ENCODE data around the gene FBXW11. TPM values are rescaled to one million over a fixed set of nuclear protein-coding genes. Genes with fewer than 3 reads are reported as not detected.

FBXW11 gene
- total RNA-seq, 1 experiment from 2014 or later = 85.3 TPM

DNA sequence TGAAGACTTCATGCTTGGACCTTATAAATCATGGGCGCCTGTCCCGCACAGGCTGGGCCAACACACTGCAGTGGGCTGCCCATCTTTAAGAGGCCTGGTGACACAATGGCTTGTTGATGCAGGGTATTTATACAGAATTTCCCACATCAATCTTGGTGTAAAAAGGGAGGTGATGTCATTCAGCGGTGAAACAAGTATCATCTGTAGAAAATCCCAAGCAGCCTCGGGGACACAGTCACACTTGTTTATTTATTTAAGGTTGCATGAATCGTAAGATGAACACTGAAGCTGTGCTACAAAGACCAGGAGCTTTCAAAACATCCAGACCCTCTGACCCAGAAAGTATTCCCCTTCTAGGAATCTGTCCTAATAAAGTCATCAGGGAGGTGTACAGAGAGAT is 180.3 kb downstream of the FBXW11 start:
- Histone ChIP-seq H2BK5ac (ENCODE audit: insufficient read length, low read length) (no peak overlapping the region), H3K9ac (ENCODE audit: extremely low read depth, insufficient read length, low read length) (no peak overlapping the region), H3K27me3 (ENCODE audit: insufficient read depth, low read length) (no peaks in the 10 kb centered on the region), H4K91ac (ENCODE audit: insufficient read length, low read depth, low read length) (no peak overlapping the region), H3T11ph (ENCODE audit: low read length) (no peak overlapping the region), H2BK120ac (ENCODE audit: low read depth, low read length, poor library complexity, severe bottlenecking) (no peak overlapping the region), H3K56ac (ENCODE audit: insufficient read length, low read depth, low read length) (no peak overlapping the region), H3K4me1 (ENCODE audit: insufficient read depth, low read length) (no peaks in the 10 kb centered on the region), H3K23me2 (ENCODE audit: insufficient read length, low read depth, low read length, poor library complexity, severe bottlenecking) (no peaks in the 10 kb centered on the region), H4K20me1 (ENCODE audit: control insufficient read depth, insufficient read depth, insufficient read length) (no peaks in the 10 kb centered on the region), H3K9me3 (ENCODE audit: control insufficient read depth, low read depth, low read length) (no peaks in the 10 kb centered on the region), H3K14ac (ENCODE audit: insufficient read depth, low read length) (no peak overlapping the region), H3K18ac (ENCODE audit: insufficient read length, low read depth, low read length) (no peak overlapping the region), H2BK15ac (ENCODE audit: low read depth, low read length) (no peak overlapping the region), H3K79me1 (ENCODE audit: insufficient read depth, low read depth, low read length, poor library complexity, severe bottlenecking) (no peaks in the 10 kb centered on the region), H2AK5ac (ENCODE audit: insufficient read length, low read length) (no peak overlapping the region), H3K27ac (ENCODE audit: insufficient read length, low read depth, low read length) (no peak overlapping the region), H2BK20ac (ENCODE audit: low read depth, low read length, poor library complexity, severe bottlenecking) (no peak overlapping the region), H3K4me2 (ENCODE audit: insufficient read depth, insufficient read length, low read length) (no peak overlapping the region), H4K8ac (replicated peaks; ENCODE audit: insufficient read length, low read depth, low read length) (no peak overlapping the region), H2AFZ (ENCODE audit: low read length) (no peak overlapping the region), H3K79me2 (ENCODE audit: insufficient read depth, low read length) (no peaks in the 10 kb centered on the region), H3K4ac (ENCODE audit: low read depth, low read length) (no peak overlapping the region), H3K23ac (ENCODE audit: insufficient read length, low read depth, low read length) (no peak overlapping the region), H2BK12ac (ENCODE audit: insufficient read length, low read depth, low read length) (no peak overlapping the region), H4K5ac (ENCODE audit: insufficient read length, low read depth, low read length) (no peak overlapping the region)
- H3K27ac Mint-ChIP-seq = no peak overlapping the region
- H3K36me3 Mint-ChIP-seq (ENCODE audit: insufficient read depth in 1 of 3, low read depth in 3 of 3) = peaks cover 0 to 4% (median 0%) of the 10 kb centered on the region in 3 experiments; a peak in 1 of 7 replicates
- no peak overlapping the region for H3K4me3 Mint-ChIP-seq
- TF ChIP-seq, protein P1, sequence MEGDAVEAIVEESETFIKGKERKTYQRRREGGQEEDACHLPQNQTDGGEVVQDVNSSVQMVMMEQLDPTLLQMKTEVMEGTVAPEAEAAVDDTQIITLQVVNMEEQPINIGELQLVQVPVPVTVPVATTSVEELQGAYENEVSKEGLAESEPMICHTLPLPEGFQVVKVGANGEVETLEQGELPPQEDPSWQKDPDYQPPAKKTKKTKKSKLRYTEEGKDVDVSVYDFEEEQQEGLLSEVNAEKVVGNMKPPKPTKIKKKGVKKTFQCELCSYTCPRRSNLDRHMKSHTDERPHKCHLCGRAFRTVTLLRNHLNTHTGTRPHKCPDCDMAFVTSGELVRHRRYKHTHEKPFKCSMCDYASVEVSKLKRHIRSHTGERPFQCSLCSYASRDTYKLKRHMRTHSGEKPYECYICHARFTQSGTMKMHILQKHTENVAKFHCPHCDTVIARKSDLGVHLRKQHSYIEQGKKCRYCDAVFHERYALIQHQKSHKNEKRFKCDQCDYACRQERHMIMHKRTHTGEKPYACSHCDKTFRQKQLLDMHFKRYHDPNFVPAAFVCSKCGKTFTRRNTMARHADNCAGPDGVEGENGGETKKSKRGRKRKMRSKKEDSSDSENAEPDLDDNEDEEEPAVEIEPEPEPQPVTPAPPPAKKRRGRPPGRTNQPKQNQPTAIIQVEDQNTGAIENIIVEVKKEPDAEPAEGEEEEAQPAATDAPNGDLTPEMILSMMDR (conservative IDR thresholded peaks at IDR 0.05) = no peak
- peaks cover 2% of the 10 kb centered on the region in 2 experiments; a peak in 4 of 5 replicates for H3K9me3 Mint-ChIP-seq
- peaks cover 7% of the 10 kb centered on the region for H3K27me3 Mint-ChIP-seq (ENCODE audit: low read depth)
- peaks cover 3% of the 10 kb centered on the region in 2 experiments for H3K4me1 Mint-ChIP-seq
- DNase-seq = no peak
- WGBS (ENCODE audit: extremely low coverage, insufficient read length, low lambda C conversion rate) = no CpG with 5 or more reads among the region's 5 CpGs
